Measurements from ENCODE around the gene NDRG3.
"Not testable (repeated sequence)": the region's sequence is repeated elsewhere in the genome, so short reads cannot be mapped to it uniquely, and the experiment has no call there.

Gene NDRG3

GRCh38 chr20:36677422-36677771 is 68.5 kb downstream of the NDRG3 start:
- Histone ChIP-seq H4K20me1 (ENCODE audit: insufficient read depth, low read length) (no peaks in the 10 kb centered on the region), H2AFZ (ENCODE audit: low read length) (no peak overlapping the region), H3K4me3 (ENCODE audit: low read length) (no peak overlapping the region), H3K4me1 (ENCODE audit: low read length) (no peaks in the 10 kb centered on the region), H3K4me2 (ENCODE audit: low read depth, low read length) (no peak overlapping the region), H3F3A (ENCODE audit: insufficient read depth, low read length) (no peaks in the 10 kb centered on the region), H3K9me3 (replicated peaks; ENCODE audit: insufficient read depth, low read length) (no peaks in the 10 kb centered on the region), H3K9ac (ENCODE audit: low read length) (no peak overlapping the region), H3K36me3 (replicated peaks; ENCODE audit: insufficient read depth, low read length) (no peaks in the 10 kb centered on the region), H3K27ac (ENCODE audit: low read length) (no peak overlapping the region), H3K79me2 (ENCODE audit: low read length) (no peaks in the 10 kb centered on the region), H3K9me2 (replicated peaks; ENCODE audit: insufficient read depth, low read length) (no peaks in the 10 kb centered on the region), H3K27me3 (replicated peaks; ENCODE audit: insufficient read depth, low read length) (no peaks in the 10 kb centered on the region)
- DNase-seq = no peak
- TF ChIP-seq EZH2phosphoT487 (IDR thresholded peaks at IDR 0.05; ENCODE audit: low read length) (no peak), EZH2 (optimal IDR thresholded peaks at IDR 0.05; ENCODE audit: low read depth, low read length) (no peak)
- TF ChIP-seq, protein P1, sequence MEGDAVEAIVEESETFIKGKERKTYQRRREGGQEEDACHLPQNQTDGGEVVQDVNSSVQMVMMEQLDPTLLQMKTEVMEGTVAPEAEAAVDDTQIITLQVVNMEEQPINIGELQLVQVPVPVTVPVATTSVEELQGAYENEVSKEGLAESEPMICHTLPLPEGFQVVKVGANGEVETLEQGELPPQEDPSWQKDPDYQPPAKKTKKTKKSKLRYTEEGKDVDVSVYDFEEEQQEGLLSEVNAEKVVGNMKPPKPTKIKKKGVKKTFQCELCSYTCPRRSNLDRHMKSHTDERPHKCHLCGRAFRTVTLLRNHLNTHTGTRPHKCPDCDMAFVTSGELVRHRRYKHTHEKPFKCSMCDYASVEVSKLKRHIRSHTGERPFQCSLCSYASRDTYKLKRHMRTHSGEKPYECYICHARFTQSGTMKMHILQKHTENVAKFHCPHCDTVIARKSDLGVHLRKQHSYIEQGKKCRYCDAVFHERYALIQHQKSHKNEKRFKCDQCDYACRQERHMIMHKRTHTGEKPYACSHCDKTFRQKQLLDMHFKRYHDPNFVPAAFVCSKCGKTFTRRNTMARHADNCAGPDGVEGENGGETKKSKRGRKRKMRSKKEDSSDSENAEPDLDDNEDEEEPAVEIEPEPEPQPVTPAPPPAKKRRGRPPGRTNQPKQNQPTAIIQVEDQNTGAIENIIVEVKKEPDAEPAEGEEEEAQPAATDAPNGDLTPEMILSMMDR (IDR thresholded peaks at IDR 0.05; ENCODE audit: low read length) = no peak

DNA sequence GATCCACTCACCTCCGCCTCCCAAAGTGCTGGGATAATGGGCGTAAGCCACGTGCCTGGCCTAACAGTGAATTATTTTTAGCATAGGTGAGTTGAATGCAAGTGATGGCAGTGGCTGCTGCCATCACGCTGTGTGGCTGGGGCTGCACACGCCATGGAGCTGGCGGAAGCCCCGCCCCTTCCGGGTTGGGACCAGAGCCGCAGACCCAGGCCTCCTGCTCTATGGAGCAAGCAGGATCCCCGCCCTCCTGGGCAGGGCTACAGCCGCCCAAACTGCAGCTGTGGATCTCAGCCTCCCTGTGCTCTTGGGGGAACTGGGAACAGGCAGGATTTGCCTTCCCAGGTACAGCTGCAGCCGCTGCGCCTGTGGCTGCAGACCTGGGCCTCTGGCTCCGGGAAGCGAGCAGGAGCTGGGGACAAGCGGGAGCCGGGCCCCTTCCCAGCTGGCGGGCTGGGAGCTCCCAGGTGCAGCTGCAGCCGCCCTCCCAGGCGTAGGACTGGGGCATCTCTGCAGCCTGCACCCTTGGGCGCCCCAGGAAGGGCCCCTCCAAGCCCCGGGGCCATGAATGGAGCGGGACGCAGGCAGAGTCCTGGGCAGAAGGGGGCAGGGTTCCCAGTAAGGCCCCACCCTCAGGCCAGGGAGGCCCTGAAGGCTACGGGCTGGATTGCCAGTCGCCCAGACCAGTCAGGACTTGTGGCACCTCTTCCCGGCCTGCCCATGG is 69.0 kb downstream of the NDRG3 start:
- Histone ChIP-seq H4K20me1 (ENCODE audit: insufficient read depth, low read length) (no peaks in the 10 kb centered on the region), H3K27ac (ENCODE audit: low read length) (no peak overlapping the region), H2AFZ (ENCODE audit: low read length) (no peak overlapping the region), H3K4me1 (ENCODE audit: low read length) (no peaks in the 10 kb centered on the region), H3K79me2 (ENCODE audit: low read length) (no peaks in the 10 kb centered on the region), H3K9me2 (replicated peaks; ENCODE audit: insufficient read depth, low read length) (no peaks in the 10 kb centered on the region), H3K4me3 (ENCODE audit: low read length) (no peak overlapping the region), H3K36me3 (replicated peaks; ENCODE audit: insufficient read depth, low read length) (no peaks in the 10 kb centered on the region), H3F3A (ENCODE audit: insufficient read depth, low read length) (no peaks in the 10 kb centered on the region), H3K9ac (ENCODE audit: low read length) (no peak overlapping the region), H3K9me3 (replicated peaks; ENCODE audit: insufficient read depth, low read length) (no peaks in the 10 kb centered on the region), H3K4me2 (ENCODE audit: low read depth, low read length) (no peak overlapping the region), H3K27me3 (replicated peaks; ENCODE audit: insufficient read depth, low read length) (no peaks in the 10 kb centered on the region)
- no peak for TF ChIP-seq EZH2phosphoT487 (IDR thresholded peaks at IDR 0.05; ENCODE audit: low read length)
- no peak for TF ChIP-seq EZH2 (optimal IDR thresholded peaks at IDR 0.05; ENCODE audit: low read depth, low read length)
- TF ChIP-seq, protein P1 (IDR thresholded peaks at IDR 0.05; ENCODE audit: low read length) = no peak
- no peak for DNase-seq

- H3K9ac ChIP-seq (ENCODE audit: low read length); H3K79me2 ChIP-seq (ENCODE audit: low read length); H3K4me2 ChIP-seq (ENCODE audit: low read depth, low read length); DNase-seq; H3K27me3 ChIP-seq (replicated peaks; ENCODE audit: insufficient read depth, low read length); H3K4me1 ChIP-seq (ENCODE audit: low read length); H3K9me2 ChIP-seq (replicated peaks; ENCODE audit: insufficient read depth, low read length); H3F3A ChIP-seq (ENCODE audit: insufficient read depth, low read length); H3K4me3 ChIP-seq (ENCODE audit: low read length); H3K27ac ChIP-seq (ENCODE audit: low read length); H2AFZ ChIP-seq (ENCODE audit: low read length); H4K20me1 ChIP-seq (ENCODE audit: insufficient read depth, low read length); H3K9me3 ChIP-seq (replicated peaks; ENCODE audit: insufficient read depth, low read length); H3K36me3 ChIP-seq (replicated peaks; ENCODE audit: insufficient read depth, low read length): not testable (repeated sequence)
Observed at GRCh38 chr20:36675545-36675944, 70.3 kb downstream of the NDRG3 start.

DNA sequence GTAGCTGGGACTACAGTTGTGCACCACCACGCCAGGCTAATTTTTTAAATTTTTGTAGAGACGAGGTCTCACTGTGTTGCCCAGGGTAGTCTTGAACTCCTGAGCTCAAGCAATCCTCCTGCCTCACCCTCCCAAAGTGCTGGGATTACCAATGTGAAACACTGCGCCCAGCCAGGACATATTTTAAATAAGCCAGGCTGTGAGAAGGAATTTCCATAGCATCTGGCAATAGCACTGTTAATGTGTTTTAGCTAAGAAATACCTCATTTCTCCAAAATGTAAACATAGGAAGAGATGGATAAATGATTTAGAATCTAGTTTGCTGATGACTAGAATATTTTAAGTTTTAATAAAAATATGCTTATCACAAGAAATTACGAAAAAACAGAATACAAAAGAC is 72.9 kb downstream of the NDRG3 start:
- Histone ChIP-seq H3K4me3 (ENCODE audit: low read length) (no peak overlapping the region), H3F3A (ENCODE audit: insufficient read depth, low read length) (no peaks in the 10 kb centered on the region), H4K20me1 (ENCODE audit: insufficient read depth, low read length) (no peaks in the 10 kb centered on the region), H2AFZ (ENCODE audit: low read length) (no peak overlapping the region), H3K79me2 (ENCODE audit: low read length) (no peaks in the 10 kb centered on the region), H3K9me3 (replicated peaks; ENCODE audit: insufficient read depth, low read length) (no peaks in the 10 kb centered on the region), H3K4me2 (ENCODE audit: low read depth, low read length) (no peak overlapping the region), H3K4me1 (ENCODE audit: low read length) (no peaks in the 10 kb centered on the region), H3K9ac (ENCODE audit: low read length) (no peak overlapping the region), H3K9me2 (replicated peaks; ENCODE audit: insufficient read depth, low read length) (no peaks in the 10 kb centered on the region), H3K27ac (ENCODE audit: low read length) (no peak overlapping the region), H3K36me3 (replicated peaks; ENCODE audit: insufficient read depth, low read length) (no peaks in the 10 kb centered on the region), H3K27me3 (replicated peaks; ENCODE audit: insufficient read depth, low read length) (no peaks in the 10 kb centered on the region)
- DNase-seq = no peak
- TF ChIP-seq EZH2phosphoT487 (IDR thresholded peaks at IDR 0.05; ENCODE audit: low read length) (no peak), EZH2 (optimal IDR thresholded peaks at IDR 0.05; ENCODE audit: low read depth, low read length) (no peak)
- TF ChIP-seq, protein P1 (IDR thresholded peaks at IDR 0.05; ENCODE audit: low read length) = no peak
